Fibroblast of pulmonary artery (primary cell): Measurements from ENCODE around the gene IGLON5.

Experiments
- DNase-seq: peaks from one replicate; pipeline ENCODE4 v3.0.0-alpha.2; 2010; ENCODE audit warnings: low read depth
- H3K4me3 ChIP-seq: replicated peaks from 2 replicates; pipeline ENCODE4 v1.5.1; 2011; ENCODE audit warnings: low read depth, mild to moderate bottlenecking, control low read depth, low read length, moderate library complexity
- CTCF ChIP-seq: IDR thresholded peaks from 2 replicates; pipeline ENCODE4 v1.5.1; 2011; ENCODE audit warnings: mild to moderate bottlenecking, control low read depth, low read length, inconsistent platforms; ENCODE audit errors: missing control alignments

The IGLON5 gene

GRCh38 chr19:51364200-51365106 lies 53.0 kb downstream of the IGLON5 start:
- TF ChIP-seq CTCF = no peak
- no peak for DNase-seq
- H3K4me3 ChIP-seq = no peak overlapping the region

- peak; percentile 57 for DNase-seq
- peak; percentile 11 for TF ChIP-seq CTCF
- peak overlapping the region; percentile 80 for H3K4me3 ChIP-seq
These were observed 53.9 kb downstream of the IGLON5 start for GRCh38 chr19:51365211-51365964.

DNA sequence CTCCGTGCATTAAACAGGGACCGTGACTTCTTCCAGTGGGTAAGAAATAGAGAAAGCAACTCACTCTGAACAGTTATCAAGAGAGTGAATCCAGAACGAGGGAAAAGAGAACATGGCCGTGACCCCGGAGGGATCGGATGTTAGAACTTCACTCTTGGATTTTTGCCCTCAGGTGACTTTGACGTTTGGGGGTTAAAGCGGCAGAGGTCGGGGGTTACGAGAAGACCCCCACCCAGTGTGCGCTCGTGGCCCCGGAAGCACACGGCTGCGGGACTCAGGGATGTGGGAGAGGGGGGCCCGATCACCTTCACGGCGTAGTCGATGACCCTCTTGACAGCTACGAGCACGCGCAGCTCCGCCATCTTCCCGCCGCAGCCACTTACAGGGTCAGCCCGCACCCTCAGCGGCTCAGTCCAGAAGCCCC lies 54.5 kb downstream of the IGLON5 start, which contains the start of gene ETFB:
ETFB (minus strand) TSS at position 424 of the 424 bp plus-strand sequence; CDS start at position 362, 62 bp downstream.
- TF ChIP-seq CTCF = no peak
- peak within 1 kb of the TSS; percentile 80 for H3K4me3 ChIP-seq
- no peak for DNase-seq

DNA sequence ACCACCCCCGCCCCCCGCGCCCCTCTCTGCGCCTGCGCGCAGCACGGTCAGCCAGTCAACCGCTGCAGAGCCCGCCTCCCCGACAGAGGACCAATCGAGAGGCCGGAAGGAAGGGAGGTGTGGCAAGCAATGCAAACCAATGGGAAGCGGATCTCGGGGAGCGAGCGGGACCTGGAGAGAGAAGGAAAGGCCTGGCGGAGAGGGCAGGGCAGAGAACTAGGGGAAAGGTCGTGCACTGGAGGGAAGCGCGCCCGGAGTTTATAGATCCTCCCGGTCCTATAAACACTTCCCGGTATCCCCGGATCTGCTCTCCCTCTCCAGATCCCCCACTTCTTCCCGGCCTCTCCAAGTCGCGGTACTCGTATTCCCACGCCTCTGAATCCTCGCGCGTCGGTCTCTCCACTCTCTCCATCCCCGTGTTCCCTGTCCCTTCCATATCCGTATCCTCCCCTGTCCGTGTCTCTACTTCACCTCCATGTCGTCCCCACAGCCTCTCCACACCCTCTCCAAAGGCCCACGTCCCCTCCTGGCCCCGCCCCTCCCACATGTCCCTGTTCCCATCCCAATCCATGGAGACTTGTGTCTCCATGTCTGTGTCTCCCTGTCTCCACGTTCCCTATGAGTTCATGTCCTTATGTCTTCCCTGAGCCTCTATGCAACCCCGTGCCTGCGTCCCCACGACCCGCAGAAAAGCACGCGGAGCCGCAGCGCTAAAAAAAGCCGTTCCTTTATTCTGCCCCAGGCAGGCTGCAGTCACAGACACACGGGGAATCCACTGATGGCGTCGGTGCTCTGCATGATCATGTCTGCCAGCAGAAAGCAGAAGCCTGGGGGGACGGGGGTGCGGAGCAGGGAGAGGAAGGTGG lies 55.2 kb downstream of the IGLON5 start:
- no peak for TF ChIP-seq CTCF
- peak; percentile 98 for DNase-seq
- peak overlapping the region; percentile 80 for H3K4me3 ChIP-seq

DNA sequence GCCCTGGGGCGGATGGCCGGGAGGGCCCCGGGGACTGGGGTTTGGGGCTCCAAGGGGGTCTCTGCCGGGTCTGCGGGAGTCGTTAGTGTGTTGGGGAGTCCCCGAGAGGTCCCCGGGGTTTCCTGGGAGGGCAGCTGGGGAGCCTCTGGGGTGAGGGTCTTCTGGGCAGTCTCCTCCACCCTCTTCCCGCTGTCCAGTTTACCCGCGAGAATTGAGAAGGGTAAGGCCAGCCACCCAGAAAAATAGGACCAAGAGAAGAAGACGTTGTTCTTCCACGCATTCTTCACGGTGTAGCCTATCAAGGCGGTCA lies 55.8 kb downstream of the IGLON5 start:
- no peak for TF ChIP-seq CTCF
- no peak for DNase-seq
- peak overlapping the region; percentile 80 for H3K4me3 ChIP-seq

DNA sequence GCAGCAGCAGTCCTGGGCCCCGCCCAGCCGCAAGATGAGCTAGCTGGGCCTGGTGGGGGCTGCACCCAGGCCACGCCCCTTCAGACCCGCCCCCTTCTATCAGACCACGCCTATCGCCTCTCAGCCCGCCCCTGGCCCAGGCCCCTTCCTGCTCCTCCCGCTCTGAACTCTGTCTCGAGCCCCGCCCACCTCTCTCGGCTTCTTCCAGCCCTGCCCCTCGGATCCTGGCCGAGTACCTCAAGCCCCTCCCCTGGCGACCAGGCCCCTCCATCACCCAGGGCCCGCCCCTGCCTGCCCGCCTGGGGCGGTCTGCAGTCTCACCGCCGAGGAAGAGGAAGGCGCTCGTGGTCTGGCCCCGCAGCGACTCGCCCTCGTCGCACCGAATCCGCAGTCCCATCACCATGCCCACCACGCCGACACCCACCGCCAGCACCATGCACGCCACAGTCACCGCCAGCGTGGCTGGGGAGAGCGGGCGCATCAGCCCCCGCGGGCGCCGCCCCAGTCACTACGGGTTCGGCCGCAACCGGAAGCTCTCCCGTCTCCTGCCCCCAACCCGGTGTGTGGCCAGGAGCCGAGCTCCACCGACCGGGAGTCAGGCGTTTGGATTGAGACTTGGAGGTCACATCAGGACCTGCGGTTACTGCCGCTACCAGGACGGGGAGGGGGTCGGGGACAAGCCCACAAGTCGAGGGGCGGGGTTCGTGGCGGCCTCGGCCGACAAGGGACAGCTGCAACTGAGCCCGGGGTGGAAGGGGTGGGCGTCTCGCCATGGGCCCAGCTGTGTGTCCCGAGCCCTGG lies 56.3 kb downstream of the IGLON5 start:
- no peak for TF ChIP-seq CTCF
- H3K4me3 ChIP-seq = peak overlapping the region; percentile 80
- peak; percentile 99 for DNase-seq
